GM12801 (cell line): ENCODE results near the gene UQCR10.

Experiments used
- TF ChIP-seq, protein P1 (sequence below): IDR thresholded peaks from one replicate; pipeline ENCODE4 v1.5.1; 2011; ENCODE audit warnings: control low read depth; ENCODE audit not compliant: insufficient read length; ENCODE audit errors: extremely low read depth

The UQCR10 gene

DNA sequence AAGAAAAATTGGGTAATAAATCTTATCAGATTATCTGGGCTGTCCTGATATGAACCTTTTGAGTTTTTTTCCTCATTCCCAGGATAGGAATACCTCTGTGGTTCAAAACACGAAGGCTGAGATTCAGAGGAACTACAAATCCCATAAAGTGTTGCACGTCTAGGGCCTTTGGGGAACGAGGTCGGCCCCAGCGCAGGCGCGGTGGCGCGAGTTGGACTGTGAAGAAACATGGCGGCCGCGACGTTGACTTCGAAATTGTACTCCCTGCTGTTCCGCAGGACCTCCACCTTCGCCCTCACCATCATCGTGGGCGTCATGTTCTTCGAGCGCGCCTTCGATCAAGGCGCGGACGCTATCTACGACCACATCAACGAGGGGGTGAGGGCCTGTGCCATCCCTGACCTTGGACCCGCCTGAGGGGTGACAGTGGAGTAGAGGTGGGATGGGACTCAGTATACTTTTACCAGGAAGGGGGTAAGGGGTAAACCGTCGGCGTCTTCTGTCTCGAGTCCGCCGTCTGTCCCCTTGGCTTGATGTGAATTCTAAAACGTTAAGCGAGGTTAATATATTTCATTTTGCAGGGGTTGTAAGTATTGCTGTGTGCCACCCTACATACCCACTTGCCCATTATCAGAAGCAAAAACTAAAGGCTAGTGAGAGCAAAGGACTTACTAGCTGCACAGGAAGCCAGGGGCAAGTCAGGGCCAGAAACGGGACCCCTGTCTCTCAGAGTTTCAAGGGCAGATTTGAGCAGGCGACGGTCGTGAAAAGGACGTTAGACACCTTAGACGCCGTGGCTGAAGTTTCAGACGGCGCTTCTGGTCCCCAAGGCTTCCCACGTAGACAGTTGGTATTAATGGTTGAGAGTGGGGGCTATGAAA is at the start of gene UQCR10:
UQCR10 (plus strand) TSS at position 199 of the 881 bp plus-strand sequence; CDS start at position 229, 30 bp downstream.
- TF ChIP-seq, protein P1, sequence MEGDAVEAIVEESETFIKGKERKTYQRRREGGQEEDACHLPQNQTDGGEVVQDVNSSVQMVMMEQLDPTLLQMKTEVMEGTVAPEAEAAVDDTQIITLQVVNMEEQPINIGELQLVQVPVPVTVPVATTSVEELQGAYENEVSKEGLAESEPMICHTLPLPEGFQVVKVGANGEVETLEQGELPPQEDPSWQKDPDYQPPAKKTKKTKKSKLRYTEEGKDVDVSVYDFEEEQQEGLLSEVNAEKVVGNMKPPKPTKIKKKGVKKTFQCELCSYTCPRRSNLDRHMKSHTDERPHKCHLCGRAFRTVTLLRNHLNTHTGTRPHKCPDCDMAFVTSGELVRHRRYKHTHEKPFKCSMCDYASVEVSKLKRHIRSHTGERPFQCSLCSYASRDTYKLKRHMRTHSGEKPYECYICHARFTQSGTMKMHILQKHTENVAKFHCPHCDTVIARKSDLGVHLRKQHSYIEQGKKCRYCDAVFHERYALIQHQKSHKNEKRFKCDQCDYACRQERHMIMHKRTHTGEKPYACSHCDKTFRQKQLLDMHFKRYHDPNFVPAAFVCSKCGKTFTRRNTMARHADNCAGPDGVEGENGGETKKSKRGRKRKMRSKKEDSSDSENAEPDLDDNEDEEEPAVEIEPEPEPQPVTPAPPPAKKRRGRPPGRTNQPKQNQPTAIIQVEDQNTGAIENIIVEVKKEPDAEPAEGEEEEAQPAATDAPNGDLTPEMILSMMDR: no peak

GRCh38 chr22:29717789-29718188 is 49.4 kb upstream of the UQCR10 start:
- TF ChIP-seq, protein P1: no peak

DNA sequence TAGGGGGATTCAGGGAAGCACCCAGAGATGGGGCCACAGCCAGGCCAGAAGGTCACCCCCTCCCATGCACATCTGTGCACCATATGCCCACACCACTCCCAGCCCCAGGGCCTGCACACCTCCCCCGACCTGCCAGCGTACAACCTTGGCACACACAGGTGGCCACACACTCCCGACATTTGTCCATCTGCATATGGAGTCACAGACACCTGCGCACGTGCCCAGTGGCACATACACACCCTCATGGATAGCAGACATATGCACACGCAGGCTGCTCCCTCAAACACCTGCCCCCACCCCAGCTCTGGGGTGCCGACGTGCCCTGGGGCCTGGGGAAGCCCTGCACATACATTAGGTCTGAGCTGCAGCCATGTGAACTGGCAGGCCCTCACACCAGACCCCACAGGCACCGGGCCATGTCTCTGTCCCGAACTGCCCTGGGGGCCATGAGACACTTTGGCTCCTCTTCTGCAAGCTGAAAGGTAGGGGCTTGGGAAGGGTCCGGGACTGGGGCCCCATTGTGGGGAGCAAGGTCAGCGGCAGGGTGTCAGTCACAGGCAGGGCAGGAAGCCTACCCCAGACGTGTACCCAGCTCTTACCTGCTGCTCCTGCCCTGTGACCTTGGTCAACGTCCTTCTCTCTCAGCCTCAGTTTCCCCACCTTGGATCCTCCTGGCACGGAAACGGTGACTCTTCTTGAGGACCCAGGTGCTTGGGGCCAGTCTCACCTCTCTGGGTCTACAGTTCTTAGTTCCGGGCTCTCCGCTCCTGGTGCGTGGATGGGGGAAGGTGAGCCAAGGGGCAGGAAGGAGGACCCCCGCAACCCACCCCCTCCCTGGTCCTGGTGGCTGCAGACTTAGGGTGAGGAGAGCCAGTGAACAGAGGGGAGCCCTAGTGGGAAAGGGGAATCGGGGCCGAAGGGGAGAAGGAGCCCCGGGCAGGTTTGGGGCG is 47.9 kb upstream of the UQCR10 start:
- TF ChIP-seq, protein P1: no peak

- TF ChIP-seq, protein P1: no peak
Observed at GRCh38 chr22:29719899-29720645, 47.1 kb upstream of the UQCR10 start, which contains the start of gene CABP7. Gene CABP7, plus strand, starts transcription at chr22:29720003. Its CDS starts 422 bp downstream, at chr22:29720425.

- TF ChIP-seq, protein P1: no peak
Observed at GRCh38 chr22:29720811-29721323, 46.3 kb upstream of the UQCR10 start.

GRCh38 chr22:29722151-29722550 is 45.0 kb upstream of the UQCR10 start:
- TF ChIP-seq, protein P1: no peak
